Measurements from ENCODE around the gene NBPF3.
A peak's percentile ranks its signal among the peaks of the same experiment; 100 is the strongest.
"Not testable (repeated sequence)": the region's sequence is repeated elsewhere in the genome, so short reads cannot be mapped to it uniquely, and the experiment has no call there.

Gene NBPF3

GRCh38 chr1:21495225-21495820 lies 55.4 kb downstream of the NBPF3 start:
- no peak for DNase-seq

- DNase-seq: no peak
Measured at GRCh38 chr1:21496063-21496462, 56.1 kb downstream of the NBPF3 start.

- DNase-seq: no peak
Measured at GRCh38 chr1:21496886-21497285, 56.9 kb downstream of the NBPF3 start.

GRCh38 chr1:21497466-21498061 lies 57.6 kb downstream of the NBPF3 start:
- DNase-seq: no peak

GRCh38 chr1:21499283-21499950 lies 59.5 kb downstream of the NBPF3 start:
- DNase-seq: no peak

GRCh38 chr1:21503706-21504377 lies 63.9 kb downstream of the NBPF3 start:
- no peak for DNase-seq

- no peak for DNase-seq
Measured at GRCh38 chr1:21506804-21507203, 66.9 kb downstream of the NBPF3 start.

- DNase-seq: no peak
Measured at GRCh38 chr1:21507511-21508270, 67.8 kb downstream of the NBPF3 start.

- peak; percentile 9 to 40 for DNase-seq
Measured at GRCh38 chr1:21508580-21509350, 68.8 kb downstream of the NBPF3 start.

GRCh38 chr1:21509351-21510112 lies 69.6 kb downstream of the NBPF3 start, which contains the start of gene ALPL:
TSS of gene ALPL (plus strand) at chr1:21509423. CDS start at chr1:21554082, 44,659 bp downstream.
- no peak for DNase-seq

GRCh38 chr1:21510113-21510493 lies 70.2 kb downstream of the NBPF3 start:
- no peak for DNase-seq

- DNase-seq: no peak
Measured at GRCh38 chr1:21510885-21511578, 71.1 kb downstream of the NBPF3 start.

- no peak for DNase-seq
Measured at GRCh38 chr1:21511579-21512522, 71.9 kb downstream of the NBPF3 start.

- no peak for DNase-seq
Measured at GRCh38 chr1:21514245-21514644, 74.3 kb downstream of the NBPF3 start.

GRCh38 chr1:21517161-21517589 lies 77.2 kb downstream of the NBPF3 start:
- DNase-seq: no peak

GRCh38 chr1:21517660-21518480 lies 77.9 kb downstream of the NBPF3 start:
- DNase-seq: no peak

- DNase-seq: no peak
Measured at GRCh38 chr1:21518774-21519455, 79.0 kb downstream of the NBPF3 start.

GRCh38 chr1:21519486-21520070 lies 79.6 kb downstream of the NBPF3 start:
- not testable (repeated sequence) for DNase-seq
